ENCODE measurements around the gene MARK4. TPM values are rescaled to one million over a fixed set of nuclear protein-coding genes. Genes with fewer than 3 reads are reported as not detected.
"Not testable (repeated sequence)": the region's sequence is repeated elsewhere in the genome, so short reads cannot be mapped to it uniquely, and the experiment has no call there.

MARK4 gene
- total RNA-seq, 1 donor from 2014 or later = 165 TPM

DNA sequence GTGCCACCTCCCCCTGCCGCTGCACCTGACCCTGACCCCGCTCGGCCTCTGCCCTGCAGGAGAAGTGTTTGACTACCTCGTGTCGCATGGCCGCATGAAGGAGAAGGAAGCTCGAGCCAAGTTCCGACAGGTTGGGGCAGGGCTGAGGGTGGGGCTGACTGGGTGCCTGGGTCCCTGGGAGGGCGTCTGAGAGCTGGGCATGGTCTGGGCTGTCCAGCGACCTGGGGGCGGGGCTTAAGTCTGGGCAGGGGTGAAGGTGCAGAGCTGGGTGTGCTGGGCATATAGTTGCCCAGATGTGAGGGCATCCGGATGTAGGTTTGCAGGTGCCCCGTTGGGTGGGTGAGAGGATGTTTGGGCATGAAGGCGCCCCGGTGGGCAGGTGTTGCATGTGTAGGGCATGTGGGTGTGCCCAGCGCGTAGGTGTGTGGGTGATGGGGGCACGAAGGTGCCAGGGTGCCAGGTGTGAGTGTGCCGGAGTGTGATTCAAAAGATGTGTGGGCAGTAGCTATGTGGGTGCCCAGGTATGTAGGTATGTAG is 13.8 kb downstream of the MARK4 start:
- no peaks in the 10 kb centered on the region for H3K9me3 Mint-ChIP-seq (ENCODE audit: unreplicated experiment)
- H3K36me3 Mint-ChIP-seq (ENCODE audit: low read depth, unreplicated experiment) = peaks cover 34% of the 10 kb centered on the region
- TF ChIP-seq CTCF (IDR thresholded peaks at IDR 0.05; ENCODE audit: unreplicated experiment) = no peak
- H3K4me1 Mint-ChIP-seq (ENCODE audit: unreplicated experiment) = peaks cover 4% of the 10 kb centered on the region
- DNase-seq (ENCODE audit: low spot score) = no peak
- H3K27ac Mint-ChIP-seq (ENCODE audit: unreplicated experiment) = no peak overlapping the region
- peak overlapping the region; percentile 60 for H3K4me3 Mint-ChIP-seq (ENCODE audit: unreplicated experiment)
- H3K27me3 Mint-ChIP-seq (ENCODE audit: unreplicated experiment) = peaks cover 7% of the 10 kb centered on the region

DNA sequence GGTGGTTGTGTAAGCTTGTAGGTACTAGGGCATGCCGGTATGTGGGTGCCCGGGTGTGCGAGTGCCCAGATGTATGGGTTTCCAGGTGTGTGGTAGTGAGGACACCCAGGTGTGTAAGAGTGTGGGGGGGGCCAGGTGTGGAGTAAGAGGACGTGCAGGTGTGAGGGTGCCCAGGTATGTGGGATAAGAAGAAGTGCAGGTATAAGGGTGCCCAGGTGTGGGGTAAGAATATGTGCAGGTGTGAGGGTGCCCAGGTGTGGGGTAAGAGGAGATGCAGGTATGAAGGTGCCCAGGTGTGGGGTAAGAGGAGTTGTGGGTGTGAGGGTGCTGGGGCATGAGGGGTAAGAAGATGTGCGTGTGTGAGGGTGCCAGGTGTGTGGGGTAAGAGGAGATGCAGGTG is 14.3 kb downstream of the MARK4 start:
- peaks cover 7% of the 10 kb centered on the region for H3K27me3 Mint-ChIP-seq (ENCODE audit: unreplicated experiment)

GRCh38 chr19:45267296-45267695 is 16.2 kb downstream of the MARK4 start:
- DNase-seq (ENCODE audit: low spot score) = no peak
- H3K27ac Mint-ChIP-seq (ENCODE audit: unreplicated experiment) = no peak overlapping the region

More for the DNA sequence above, 14.3 kb downstream of the MARK4 start:
- H3K36me3 Mint-ChIP-seq (ENCODE audit: low read depth, unreplicated experiment) = peaks cover 37% of the 10 kb centered on the region
- TF ChIP-seq CTCF (IDR thresholded peaks at IDR 0.05; ENCODE audit: unreplicated experiment) = no peak
- peak overlapping the region; percentile 60 for H3K4me3 Mint-ChIP-seq (ENCODE audit: unreplicated experiment)
- peak overlapping the region; percentile 58 for H3K27ac Mint-ChIP-seq (ENCODE audit: unreplicated experiment)
- H3K4me1 Mint-ChIP-seq (ENCODE audit: unreplicated experiment) = peaks cover 4% of the 10 kb centered on the region
- no peak for DNase-seq (ENCODE audit: low spot score)
- no peaks in the 10 kb centered on the region for H3K9me3 Mint-ChIP-seq (ENCODE audit: unreplicated experiment)

GRCh38 chr19:45269939-45270338 is 18.9 kb downstream of the MARK4 start:
- H3K4me3 Mint-ChIP-seq (ENCODE audit: unreplicated experiment); H3K27me3 Mint-ChIP-seq (ENCODE audit: unreplicated experiment); DNase-seq (ENCODE audit: low spot score); H3K27ac Mint-ChIP-seq (ENCODE audit: unreplicated experiment); H3K9me3 Mint-ChIP-seq (ENCODE audit: unreplicated experiment): not testable (repeated sequence)
- Mint-ChIP-seq H3K36me3 (ENCODE audit: low read depth, unreplicated experiment) (peaks cover 45% of the 10 kb centered on the region), H3K4me1 (ENCODE audit: unreplicated experiment) (peaks cover 22% of the 10 kb centered on the region)

More at GRCh38 chr19:45267296-45267695, 16.2 kb downstream of the MARK4 start:
- Mint-ChIP-seq H3K9me3 (ENCODE audit: unreplicated experiment) (no peaks in the 10 kb centered on the region), H3K4me3 (ENCODE audit: unreplicated experiment) (no peak overlapping the region), H3K36me3 (ENCODE audit: low read depth, unreplicated experiment) (peaks cover 43% of the 10 kb centered on the region), H3K4me1 (ENCODE audit: unreplicated experiment) (peaks cover 10% of the 10 kb centered on the region), H3K27me3 (ENCODE audit: unreplicated experiment) (peaks cover 7% of the 10 kb centered on the region)
- TF ChIP-seq CTCF (IDR thresholded peaks at IDR 0.05; ENCODE audit: unreplicated experiment) = no peak

GRCh38 chr19:45271098-45271734 is 20.1 kb downstream of the MARK4 start:
- peaks cover 18% of the 10 kb centered on the region for H3K4me1 Mint-ChIP-seq (ENCODE audit: unreplicated experiment)
- H3K4me3 Mint-ChIP-seq (ENCODE audit: unreplicated experiment) = no peak overlapping the region
- no peak for DNase-seq (ENCODE audit: low spot score)
- TF ChIP-seq CTCF (IDR thresholded peaks at IDR 0.05; ENCODE audit: unreplicated experiment) = no peak
- H3K27me3 Mint-ChIP-seq (ENCODE audit: unreplicated experiment) = peaks cover 2% of the 10 kb centered on the region
- H3K36me3 Mint-ChIP-seq (ENCODE audit: low read depth, unreplicated experiment) = peaks cover 36% of the 10 kb centered on the region
- no peak overlapping the region for H3K27ac Mint-ChIP-seq (ENCODE audit: unreplicated experiment)
- H3K9me3 Mint-ChIP-seq (ENCODE audit: unreplicated experiment) = no peaks in the 10 kb centered on the region

All from endothelial cell (in vitro differentiated cells).